PC-9 (cell line): Measurements from ENCODE around the gene CYP4F2.

Experiments
- EZH2 ChIP-seq: fragments of 200-600 bp; sonication (generic); IDR thresholded peaks from 2 replicates; pipeline ENCODE4 v1.8.0; 2017; ENCODE audit warnings: antibody characterized with exemption, low read depth
- TF ChIP-seq, protein P1 (sequence below): fragments of 200-600 bp; sonication (generic); conservative IDR thresholded peaks from 2 replicates; pipeline ENCODE4 v1.6.1; 2017; ENCODE audit warnings: mixed run types, antibody characterized with exemption, mild to moderate bottlenecking, moderate library complexity

GRCh38 chr19:15837221-15837731 is 60.6 kb downstream of the CYP4F2 start:
- TF ChIP-seq, protein P1, sequence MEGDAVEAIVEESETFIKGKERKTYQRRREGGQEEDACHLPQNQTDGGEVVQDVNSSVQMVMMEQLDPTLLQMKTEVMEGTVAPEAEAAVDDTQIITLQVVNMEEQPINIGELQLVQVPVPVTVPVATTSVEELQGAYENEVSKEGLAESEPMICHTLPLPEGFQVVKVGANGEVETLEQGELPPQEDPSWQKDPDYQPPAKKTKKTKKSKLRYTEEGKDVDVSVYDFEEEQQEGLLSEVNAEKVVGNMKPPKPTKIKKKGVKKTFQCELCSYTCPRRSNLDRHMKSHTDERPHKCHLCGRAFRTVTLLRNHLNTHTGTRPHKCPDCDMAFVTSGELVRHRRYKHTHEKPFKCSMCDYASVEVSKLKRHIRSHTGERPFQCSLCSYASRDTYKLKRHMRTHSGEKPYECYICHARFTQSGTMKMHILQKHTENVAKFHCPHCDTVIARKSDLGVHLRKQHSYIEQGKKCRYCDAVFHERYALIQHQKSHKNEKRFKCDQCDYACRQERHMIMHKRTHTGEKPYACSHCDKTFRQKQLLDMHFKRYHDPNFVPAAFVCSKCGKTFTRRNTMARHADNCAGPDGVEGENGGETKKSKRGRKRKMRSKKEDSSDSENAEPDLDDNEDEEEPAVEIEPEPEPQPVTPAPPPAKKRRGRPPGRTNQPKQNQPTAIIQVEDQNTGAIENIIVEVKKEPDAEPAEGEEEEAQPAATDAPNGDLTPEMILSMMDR = no peak; the same call in 1 of the 2 replicates
- TF ChIP-seq EZH2 = no peak
